K562 (cell line): ENCODE results near the gene ZNHIT1. TPM values are rescaled to one million over a fixed set of nuclear protein-coding genes. Genes with fewer than 3 reads are reported as not detected.

Experiments used
- ATAC-seq: fragments of 200-7000 bp; cut with Tn5 transposase; 3 replicates; pipeline ENCODE4 v1.9.1; 2020; ENCODE audit warnings: moderate library complexity
- BruUV-seq: library from RNA; stranded (reverse); fragments of 400-500 nt; replicated peaks from 2 replicates; lab custom pipeline; 2021; lab: Mats Ljungman, UMichigan
- CTCF ChIA-PET: fragments of 300-600 bp; formaldehyde crosslinking; extraction: SDS; loops from one replicate; lab custom pipeline; 2021; ENCODE audit warnings: low intra/inter-chr PET ratio; lab: Yijun Ruan, JAX
- POLR2A ChIA-PET: fragments of 300-600, 350-650 bp; sonication (Branson Sonifier 250); formaldehyde crosslinking; extraction: SDS; loops from one replicate; lab custom pipeline; 2021; ENCODE audit warnings: antibody characterized with exemption, inconsistent platforms; lab: Yijun Ruan, JAX
- DNase-seq, 4 experiments: peaks; one replicate each; pipeline versions ENCODE4 v3.0.0 to v3.0.0-alpha.2; 2011 to 2018; ENCODE audit warnings: low spot score in 3 of 4, mixed read lengths in 3 of 4; ENCODE audit errors: extremely low read depth in 1 of 4
- FAIRE-seq: peaks from 2 replicates; lab custom pipeline; 2011; peaks lifted over from hg19 to GRCh38; lab: Jason Lieb, UNC
- H2AFZ ChIP-seq: 2 replicates; pipeline ENCODE4 v1.6.0; 2011; ENCODE audit warnings: low read depth, low read length, control low read depth, inconsistent platforms
- H3K27ac ChIP-seq: fragments of 200-600 bp; 3 replicates; pipeline ENCODE4 v1.8.0; 2011; ENCODE audit warnings: low read depth, mild to moderate bottlenecking, control low read depth, inconsistent platforms, low read length, moderate library complexity, mixed read lengths; ENCODE audit errors: extremely low read depth
- H3K27me3 ChIP-seq, 2 experiments: fragments of 300-600 bp in 1 of 2; 2 replicates in 1 of 2; 3 replicates in 1 of 2; pipeline versions ENCODE4 v1.6.0 to v1.8.0; 2011; ENCODE audit warnings: inconsistent platforms in 2 of 2, low read length in 2 of 2, mild to moderate bottlenecking in 1 of 2, mixed read lengths in 1 of 2, moderate library complexity in 1 of 2; ENCODE audit not compliant: control insufficient read depth in 2 of 2, insufficient read depth in 2 of 2
- H3K36me3 ChIP-seq: fragments of 300-600 bp; 3 replicates; pipeline ENCODE4 v1.8.0; 2011; ENCODE audit warnings: mild to moderate bottlenecking, low read length, inconsistent platforms; ENCODE audit not compliant: control insufficient read depth, insufficient read depth
- H3K4me1 ChIP-seq, 2 experiments: fragments of 200-600 bp in 1 of 2; replicated peaks in 1 of 2; 2 replicates in 1 of 2; 3 replicates in 1 of 2; pipeline versions ENCODE4 v1.5.1 to v1.8.0; 2011; ENCODE audit warnings: inconsistent platforms in 2 of 2, low read length in 2 of 2, mild to moderate bottlenecking in 1 of 2, mixed read lengths in 1 of 2, moderate library complexity in 1 of 2; ENCODE audit not compliant: control insufficient read depth in 2 of 2, insufficient read depth in 2 of 2
- H3K4me2 ChIP-seq: 2 replicates; pipeline ENCODE4 v1.6.1; 2011; ENCODE audit warnings: low read length, control low read depth, inconsistent platforms, mixed read lengths; ENCODE audit not compliant: insufficient read depth
- H3K4me3 ChIP-seq: fragments of 200-600 bp; sonication (generic), shearing (Covaris generic); 2 replicates; pipeline ENCODE4 v1.5.1; 2016; ENCODE audit warnings: control low read depth, inconsistent platforms
- H3K79me2 ChIP-seq: fragments of 200-600 bp; 3 replicates; pipeline ENCODE4 v1.8.0; 2011; ENCODE audit warnings: low read length, inconsistent platforms; ENCODE audit not compliant: control insufficient read depth, insufficient read depth
- H3K9ac ChIP-seq, 2 experiments: 2 replicates each; pipeline versions ENCODE4 v1.6.0 to v1.6.1; 2011; ENCODE audit warnings: low read depth in 2 of 2, low read length in 2 of 2, control low read depth in 1 of 2, inconsistent platforms in 1 of 2, mild to moderate bottlenecking in 1 of 2, mixed read lengths in 1 of 2; ENCODE audit not compliant: insufficient read depth in 1 of 2
- H3K9me1 ChIP-seq: one replicate; pipeline ENCODE4 v1.6.0; 2011; ENCODE audit warnings: inconsistent platforms, mild to moderate bottlenecking, low read length, moderate library complexity; ENCODE audit not compliant: control insufficient read depth, insufficient read depth
- H3K9me3 ChIP-seq: replicated peaks from 2 replicates; pipeline ENCODE4 v1.5.1; 2011; ENCODE audit warnings: low read depth, low read length, inconsistent platforms; ENCODE audit not compliant: control insufficient read depth, insufficient read depth
- H4K20me1 ChIP-seq: replicated peaks from 2 replicates; pipeline ENCODE4 v1.6.1; 2011; ENCODE audit warnings: low read length, inconsistent platforms, mixed read lengths; ENCODE audit not compliant: control insufficient read depth, insufficient read depth
- CBFA2T3 ChIP-seq: fragments of 450-650 bp; IDR thresholded peaks from 2 replicates; pipeline ENCODE4 v1.6.1; 2017
- CXXC5 ChIP-seq: fragments of 250-450 bp; sonication (Bioruptor Pico); IDR thresholded peaks from 2 replicates; pipeline ENCODE4 v1.8.0; 2022; ENCODE audit warnings: inconsistent platforms, mild to moderate bottlenecking, moderate library complexity
- E2F3 ChIP-seq: fragments of 250-450 bp; sonication (Bioruptor Pico); IDR thresholded peaks from 2 replicates; pipeline ENCODE4 v1.4.0; 2020; ENCODE audit warnings: mild to moderate bottlenecking
- EP300 ChIP-seq: IDR thresholded peaks from 2 replicates; pipeline ENCODE4 v1.6.1; 2012; ENCODE audit warnings: low read length, improper control_type of control experiment
- HDAC2 ChIP-seq: fragments of 450-650 bp; IDR thresholded peaks from 2 replicates; pipeline ENCODE4 v1.6.1; 2016; ENCODE audit warnings: mild to moderate bottlenecking
- JUND ChIP-seq, 2 experiments: IDR thresholded peaks; 2 replicates in 1 of 2; 3 replicates in 1 of 2; pipeline ENCODE4 v1.6.1; 2011; ENCODE audit warnings: borderline replicate concordance in 2 of 2, low read depth in 2 of 2, low read length in 2 of 2, improper control_type of control experiment in 1 of 2, missing biosample characterization in 1 of 2, missing genetic modification characterization in 1 of 2, missing genetic modification reagents in 1 of 2
- KDM4B ChIP-seq, 2 experiments: fragments of 450-650 bp in 1 of 2; sonication (generic) in 1 of 2; IDR thresholded peaks; 2 replicates each; pipeline ENCODE4 v1.6.1; 2016 to 2017; ENCODE audit warnings: borderline replicate concordance in 2 of 2, antibody characterized with exemption in 1 of 2, low read depth in 1 of 2, mild to moderate bottlenecking in 1 of 2
- MTA3 ChIP-seq: fragments of 450-650 bp; formaldehyde crosslinking; IDR thresholded peaks from 2 replicates; pipeline ENCODE4 v1.6.1; 2017; ENCODE audit warnings: mild to moderate bottlenecking, borderline replicate concordance
- NCOR1 ChIP-seq: fragments of 450-650 bp; IDR thresholded peaks from 2 replicates; pipeline ENCODE4 v1.6.1; 2016; ENCODE audit warnings: mild to moderate bottlenecking, moderate library complexity
- RBFOX2 ChIP-seq: fragments of 200-400 bp; formaldehyde crosslinking; IDR thresholded peaks from 2 replicates; pipeline ENCODE4 v1.6.1; 2017; ENCODE audit warnings: low read depth, mild to moderate bottlenecking, low read length, moderate library complexity
- ZNF324 ChIP-seq: fragments of 250-450 bp; sonication (Bioruptor Pico); IDR thresholded peaks from 2 replicates; pipeline ENCODE4 v1.4.0; 2020; ENCODE audit warnings: mild to moderate bottlenecking
- WGBS: fragments of 100-300 bp; shearing (Covaris generic); methylation state at CpG from one replicate; pipeline ENCODE4 v1.1.6; 2016; ENCODE audit warnings: low coverage, mixed read lengths; ENCODE audit not compliant: insufficient coverage; ENCODE audit errors: missing lambda C conversion rate; 5-methylcytosine and 5-hydroxymethylcytosine counted together
- in situ Hi-C: fragments of 300-500 bp; cut with MboI; formaldehyde crosslinking; loops from 4 replicates; pipeline ENCODE4 v1.15.0; 2018; ENCODE audit warnings: inconsistent platforms, mixed read lengths
- intact Hi-C: fragments of 100-400 bp; cut with micrococcal nuclease; formaldehyde crosslinking; loops from 2 replicates; pipeline ENCODE4 v1.14.2; 2022
- polyA plus RNA-seq, 8 experiments: library from polyadenylated mRNA; depleted of rRNA in 4 of 8; stranded (reverse) in 5 of 8; unstranded in 3 of 8; fragments of >200 nt; fragmentation: Nextera tagmentation in 2 of 8; fragmentation: Illumina TruSeq in 1 of 8; extraction: Ambion mirVana in 2 of 8; extraction: Trizol in 1 of 8; gene quantifications; 2 replicates each; pipeline versions ENCODE4 v1.2.1 to v1.2.3, GENCODE V29; 2011 to 2014; ENCODE audit warnings: inconsistent platforms in 1 of 8, missing spikeins in 1 of 8
- total RNA-seq, 7 experiments: library from RNA; depleted of rRNA in 6 of 7; stranded (reverse); fragments of >200 nt in 6 of 7; fragmentation: Illumina TruSeq in 2 of 7; extraction: Trizol in 2 of 7; gene quantifications; 2 replicates each; pipeline versions ENCODE4 v1.2.1 to v1.2.3, GENCODE V29; 2011 to 2021; ENCODE audit warnings: low replicate concordance in 1 of 7
- TF ChIP-seq, protein P1 (sequence below): sonication (generic); formaldehyde crosslinking; IDR thresholded peaks from 2 replicates; pipeline ENCODE4 v1.8.0; 2022; ENCODE audit warnings: mild to moderate bottlenecking, missing genetic modification reagents
- TF ChIP-seq, protein P2 (sequence below): fragments of 450-650 bp; IDR thresholded peaks from 2 replicates; pipeline ENCODE4 v1.6.1; 2016

The ZNHIT1 gene
- total and polyA plus RNA-seq, 9 of the 15 experiments (the other 6 are each of a cell fraction or from before 2014, with no cell fraction given) = 6.4 to 162 (median 70.1) TPM

DNA sequence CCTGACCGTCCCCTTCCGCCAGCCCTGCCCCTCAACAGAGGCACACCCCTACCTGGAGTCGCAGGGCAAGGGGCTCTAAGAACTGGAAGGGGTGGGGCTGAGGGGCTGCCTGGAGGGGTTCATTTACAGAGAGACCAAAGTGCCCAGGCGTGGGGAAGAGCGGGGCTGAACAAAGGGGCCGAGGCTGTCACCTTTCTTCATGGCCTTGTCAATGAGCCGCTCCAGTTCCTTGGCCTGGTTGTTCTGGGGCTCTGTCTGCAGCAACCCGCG is 21.9 kb downstream of the ZNHIT1 start:
- 92% methylated on average over 9 of the region's 9 CpGs for WGBS
- Histone ChIP-seq H3K79me2 (peaks cover 32% of the 10 kb centered on the region), H3K4me3 (no peak overlapping the region), H3K27ac (peak overlapping the region; percentile 24; the same call in 1 of the 3 replicates), H4K20me1 (peaks cover 7% of the 10 kb centered on the region; the same call in 1 of the 2 replicates), H3K27me3 (no peaks in the 10 kb centered on the region), H3K9me1 (no peaks in the 10 kb centered on the region), H3K9me3 (no peaks in the 10 kb centered on the region), H2AFZ (no peak overlapping the region), H3K4me1 (peaks cover 19 to 78% of the 10 kb centered on the region in 2 experiments; a peak in 4 of 5 replicates), H3K9ac (peak overlapping the region in 1 of 2 experiments; percentile 39; a peak in 2 of 4 replicates), H3K4me2 (no peak overlapping the region), H3K36me3 (peaks cover 56% of the 10 kb centered on the region)
- FAIRE-seq (no peak), DNase-seq (peak in 2 of 4 experiments; percentile 10 to 14), ATAC-seq (no peak)
- intact Hi-C loops = no loop called here
- in situ Hi-C loops = no loop called here
- POLR2A ChIA-PET = no interaction called here
- TF ChIP-seq RBFOX2 (peak; percentile 1; the same call in 1 of the 2 replicates), E2F3 (no peak)
- CTCF ChIA-PET = no interaction called here
- BruUV-seq = no TSS peak

DNA sequence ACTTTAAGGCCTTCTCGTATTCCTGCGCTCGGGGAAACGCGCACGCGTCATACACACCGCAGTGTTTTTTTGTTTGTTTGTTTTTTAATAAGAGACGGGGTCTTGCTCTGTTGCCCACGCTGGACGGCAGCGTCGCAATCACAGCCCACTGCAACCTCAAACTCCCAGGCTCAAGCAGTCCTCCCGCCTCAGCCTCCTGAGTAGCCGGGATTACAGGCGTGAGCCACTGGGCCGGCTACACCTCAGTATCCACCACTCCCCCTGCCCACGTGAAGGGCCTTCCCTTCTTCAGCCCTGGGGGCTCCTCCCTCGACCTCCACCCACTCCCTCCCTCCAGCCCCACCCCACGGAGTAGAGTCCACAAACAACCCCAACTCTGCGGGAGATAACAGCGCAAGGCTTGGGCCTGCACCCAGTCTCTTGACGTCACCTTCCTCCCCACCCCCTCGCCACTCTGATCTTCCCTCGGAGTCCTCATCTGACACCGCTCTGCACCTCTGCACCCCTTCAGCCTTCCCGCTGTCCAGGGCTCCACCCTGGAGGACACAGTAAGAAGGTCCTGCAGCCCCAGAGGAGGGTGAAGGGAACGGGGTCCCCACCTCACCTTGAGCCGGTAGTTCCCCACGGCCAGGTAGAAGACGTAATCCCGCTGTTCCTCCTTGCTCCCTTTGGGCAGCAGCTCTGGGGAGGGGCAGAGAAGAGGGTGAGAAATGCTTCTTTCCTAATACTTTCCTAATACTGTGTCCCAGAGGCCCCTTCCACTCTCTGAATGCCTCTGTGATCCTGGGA is 22.5 kb downstream of the ZNHIT1 start:
- FAIRE-seq (peak; percentile 84), ATAC-seq (peak; percentile 24), DNase-seq (peak; percentile 86 to 90 (median 88))
- H3K9me1 ChIP-seq = no peaks in the 10 kb centered on the region
- H3K9ac ChIP-seq = peak overlapping the region in 1 of 2 experiments; percentile 39; a peak in 2 of 4 replicates
- no peak overlapping the region for H3K4me3 ChIP-seq
- peaks cover 56% of the 10 kb centered on the region for H3K36me3 ChIP-seq
- BruUV-seq = no TSS peak
- intact Hi-C loops = no loop called here
- ChIA-PET POLR2A (interaction anchor here (0.6 kb wide), 1 partner anchor 9 kb away, joined by 3 read pairs; no protein-coding TSS in a partner anchor), CTCF (no interaction called here)
- peak overlapping the region; percentile 68 for H3K4me2 ChIP-seq
- in situ Hi-C loops = no loop called here
- H4K20me1 ChIP-seq = peaks cover 7% of the 10 kb centered on the region; the same call in 1 of the 2 replicates
- 68% methylated on average over 28 of the region's 32 CpGs for WGBS
- H3K27ac ChIP-seq = peak overlapping the region; percentile 43
- H3K4me1 ChIP-seq = peaks cover 19 to 83% of the 10 kb centered on the region in 2 experiments; a peak in 4 of 5 replicates
- 0 out of 2 replicates have a peak overlapping the region, but pooled peaks have one; percentile 20 for H2AFZ ChIP-seq
- H3K79me2 ChIP-seq = peaks cover 36% of the 10 kb centered on the region
- H3K27me3 ChIP-seq = no peaks in the 10 kb centered on the region
- no peaks in the 10 kb centered on the region for H3K9me3 ChIP-seq
- TF ChIP-seq HDAC2 (0 out of 2 replicates have a peak, but pooled peaks have one; percentile 30), MTA3 (peak; percentile 34; the same call in 1 of the 2 replicates), EP300 (peak; percentile 16; the same call in 1 of the 2 replicates), JUND (IDR thresholded peaks at IDR 0.05; ENCODE audit: borderline replicate concordance, low read depth, low read length) (peak; percentile 83), JUND (tag; IDR thresholded peaks at IDR 0.05; ENCODE audit: borderline replicate concordance, low read depth, low read length) (peak; percentile 82; the same call in 1 of the 3 replicates), CXXC5 (CRISPR knock-in tag) (0 out of 2 replicates have a peak, but pooled peaks have one; percentile 19), KDM4B (IDR thresholded peaks at IDR 0.05; ENCODE audit: borderline replicate concordance in 2 of 2, low read depth in 1 of 2) (no peak), CBFA2T3 (peak; percentile 63), NCOR1 (peak; percentile 61), ZNF324 (no peak)
- TF ChIP-seq, protein P1, sequence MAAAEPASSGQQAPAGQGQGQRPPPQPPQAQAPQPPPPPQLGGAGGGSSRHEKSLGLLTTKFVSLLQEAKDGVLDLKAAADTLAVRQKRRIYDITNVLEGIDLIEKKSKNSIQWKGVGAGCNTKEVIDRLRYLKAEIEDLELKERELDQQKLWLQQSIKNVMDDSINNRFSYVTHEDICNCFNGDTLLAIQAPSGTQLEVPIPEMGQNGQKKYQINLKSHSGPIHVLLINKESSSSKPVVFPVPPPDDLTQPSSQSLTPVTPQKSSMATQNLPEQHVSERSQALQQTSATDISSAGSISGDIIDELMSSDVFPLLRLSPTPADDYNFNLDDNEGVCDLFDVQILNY (CRISPR knock-in tag) = no peak
- TF ChIP-seq, protein P2, sequence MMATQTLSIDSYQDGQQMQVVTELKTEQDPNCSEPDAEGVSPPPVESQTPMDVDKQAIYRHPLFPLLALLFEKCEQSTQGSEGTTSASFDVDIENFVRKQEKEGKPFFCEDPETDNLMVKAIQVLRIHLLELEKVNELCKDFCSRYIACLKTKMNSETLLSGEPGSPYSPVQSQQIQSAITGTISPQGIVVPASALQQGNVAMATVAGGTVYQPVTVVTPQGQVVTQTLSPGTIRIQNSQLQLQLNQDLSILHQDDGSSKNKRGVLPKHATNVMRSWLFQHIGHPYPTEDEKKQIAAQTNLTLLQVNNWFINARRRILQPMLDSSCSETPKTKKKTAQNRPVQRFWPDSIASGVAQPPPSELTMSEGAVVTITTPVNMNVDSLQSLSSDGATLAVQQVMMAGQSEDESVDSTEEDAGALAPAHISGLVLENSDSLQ = peak; percentile 29; the same call in 1 of the 2 replicates
